PFSK-1 (cell line): ENCODE data around the gene TJP2.

Source experiments
- POLR2AphosphoS5 ChIP-seq: IDR thresholded peaks from 2 replicates; pipeline ENCODE4 v1.6.1; 2012; ENCODE audit warnings: low read depth, mild to moderate bottlenecking, control low read depth, low read length, moderate library complexity
- SIN3A ChIP-seq: IDR thresholded peaks from 2 replicates; pipeline ENCODE4 v1.6.1; 2012; ENCODE audit warnings: mild to moderate bottlenecking, low read length, moderate library complexity, borderline replicate concordance; ENCODE audit not compliant: insufficient read depth
- TAF1 ChIP-seq: IDR thresholded peaks from 2 replicates; pipeline ENCODE4 v1.6.1; 2012; ENCODE audit warnings: low read length, control low read depth, borderline replicate concordance; ENCODE audit not compliant: insufficient read depth
- TF ChIP-seq, protein P1 (sequence below), 2 experiments: IDR thresholded peaks; 2 replicates each; pipeline versions ENCODE4 v1.6.1 to v1.8.0; 2011 to 2012; ENCODE audit warnings: low read depth in 2 of 2, low read length in 2 of 2, control low read depth in 1 of 2, inconsistent platforms in 1 of 2, mild to moderate bottlenecking in 1 of 2, moderate library complexity in 1 of 2; ENCODE audit not compliant: insufficient read depth in 1 of 2

GRCh38 chr9:69248005-69248404 lies 73.9 kb downstream of the TJP2 start:
- no peak for TF ChIP-seq SIN3A
- TF ChIP-seq TAF1 = no peak
- TF ChIP-seq POLR2AphosphoS5 = no peak
- TF ChIP-seq, protein P1, sequence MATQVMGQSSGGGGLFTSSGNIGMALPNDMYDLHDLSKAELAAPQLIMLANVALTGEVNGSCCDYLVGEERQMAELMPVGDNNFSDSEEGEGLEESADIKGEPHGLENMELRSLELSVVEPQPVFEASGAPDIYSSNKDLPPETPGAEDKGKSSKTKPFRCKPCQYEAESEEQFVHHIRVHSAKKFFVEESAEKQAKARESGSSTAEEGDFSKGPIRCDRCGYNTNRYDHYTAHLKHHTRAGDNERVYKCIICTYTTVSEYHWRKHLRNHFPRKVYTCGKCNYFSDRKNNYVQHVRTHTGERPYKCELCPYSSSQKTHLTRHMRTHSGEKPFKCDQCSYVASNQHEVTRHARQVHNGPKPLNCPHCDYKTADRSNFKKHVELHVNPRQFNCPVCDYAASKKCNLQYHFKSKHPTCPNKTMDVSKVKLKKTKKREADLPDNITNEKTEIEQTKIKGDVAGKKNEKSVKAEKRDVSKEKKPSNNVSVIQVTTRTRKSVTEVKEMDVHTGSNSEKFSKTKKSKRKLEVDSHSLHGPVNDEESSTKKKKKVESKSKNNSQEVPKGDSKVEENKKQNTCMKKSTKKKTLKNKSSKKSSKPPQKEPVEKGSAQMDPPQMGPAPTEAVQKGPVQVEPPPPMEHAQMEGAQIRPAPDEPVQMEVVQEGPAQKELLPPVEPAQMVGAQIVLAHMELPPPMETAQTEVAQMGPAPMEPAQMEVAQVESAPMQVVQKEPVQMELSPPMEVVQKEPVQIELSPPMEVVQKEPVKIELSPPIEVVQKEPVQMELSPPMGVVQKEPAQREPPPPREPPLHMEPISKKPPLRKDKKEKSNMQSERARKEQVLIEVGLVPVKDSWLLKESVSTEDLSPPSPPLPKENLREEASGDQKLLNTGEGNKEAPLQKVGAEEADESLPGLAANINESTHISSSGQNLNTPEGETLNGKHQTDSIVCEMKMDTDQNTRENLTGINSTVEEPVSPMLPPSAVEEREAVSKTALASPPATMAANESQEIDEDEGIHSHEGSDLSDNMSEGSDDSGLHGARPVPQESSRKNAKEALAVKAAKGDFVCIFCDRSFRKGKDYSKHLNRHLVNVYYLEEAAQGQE (IDR thresholded peaks at IDR 0.05; ENCODE audit: insufficient read depth in 1 of 2, low read depth in 2 of 2, low read length in 2 of 2) = no peak
